ENCODE measurements around the gene MRPL30.

The MRPL30 gene

DNA sequence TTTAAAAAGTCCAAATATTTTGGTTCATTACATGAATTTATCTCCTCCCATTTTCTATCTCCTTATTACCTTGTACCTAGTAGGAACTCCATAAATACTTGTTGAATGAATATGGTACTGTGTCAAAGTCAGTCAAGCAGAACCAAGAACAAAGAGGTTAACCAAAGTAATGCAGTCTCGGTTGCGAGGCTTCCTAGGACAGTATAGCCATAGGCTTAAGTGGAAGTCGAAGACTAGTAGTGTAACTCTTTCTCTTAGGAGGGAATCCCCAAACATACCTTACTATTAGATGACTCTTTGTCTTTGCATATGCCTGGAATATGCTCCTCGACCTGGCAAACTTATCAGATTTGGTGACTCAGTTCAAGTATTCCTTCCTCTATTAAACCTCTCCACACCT is 21.4 kb upstream of the MRPL30 start:
- TF ChIP-seq CTCF (IDR thresholded peaks at IDR 0.05), result no peak
- Histone ChIP-seq H3K27ac (no peak overlapping the region), H3K4me3 (no peak overlapping the region)
- no peak for DNase-seq (ENCODE audit: low spot score)

DNA sequence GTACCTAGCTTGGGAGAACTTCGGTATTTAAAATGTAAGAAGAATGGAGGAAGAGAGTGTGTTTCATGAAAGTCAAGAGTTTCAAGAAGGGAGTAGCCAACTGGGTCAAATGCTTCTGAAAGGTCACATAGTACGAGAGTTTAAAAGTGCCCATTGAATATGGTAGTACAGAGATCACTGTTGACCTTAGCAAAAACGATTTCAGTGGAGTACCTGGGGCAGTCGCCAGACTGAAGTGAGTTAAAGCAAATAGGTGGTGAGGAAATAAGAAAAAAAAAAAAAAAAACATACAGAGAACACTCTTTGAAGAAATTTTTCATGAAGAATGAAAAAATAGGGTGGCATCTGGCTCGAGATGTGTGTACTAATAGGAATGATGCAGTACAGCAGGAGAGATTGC is 14.8 kb upstream of the MRPL30 start:
- no peak for TF ChIP-seq CTCF (IDR thresholded peaks at IDR 0.05)
- Histone ChIP-seq H3K27ac (no peak overlapping the region), H3K4me3 (no peak overlapping the region)
- no peak for DNase-seq (ENCODE audit: low spot score)

DNA sequence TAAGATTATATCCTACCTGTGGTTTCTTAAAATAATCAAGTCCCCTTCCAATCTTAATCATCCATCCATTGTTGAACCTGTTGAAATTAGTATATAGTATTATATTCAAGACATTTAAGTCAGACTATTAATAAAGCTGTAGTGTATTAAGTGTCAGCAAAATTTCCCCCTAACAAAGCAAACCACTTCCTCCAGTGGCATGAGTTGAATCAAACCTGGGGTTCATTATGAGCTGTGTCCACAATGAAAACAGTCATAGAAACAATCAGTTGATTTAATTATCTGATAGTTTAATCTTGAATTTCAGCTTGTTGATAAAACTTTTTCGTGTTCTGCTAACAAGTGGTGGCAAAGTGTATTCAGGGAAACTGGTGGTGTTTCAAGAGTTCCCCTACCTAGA is 11.4 kb upstream of the MRPL30 start:
- Histone ChIP-seq H3K27ac (no peak overlapping the region), H3K4me3 (no peak overlapping the region)
- no peak for DNase-seq (ENCODE audit: low spot score)
- TF ChIP-seq CTCF (IDR thresholded peaks at IDR 0.05), result no peak

GRCh38 chr2:99171377-99172140 is 9.4 kb upstream of the MRPL30 start:
- H3K27ac ChIP-seq, result no peak overlapping the region
- TF ChIP-seq CTCF (IDR thresholded peaks at IDR 0.05), result no peak
- no peak overlapping the region for H3K4me3 ChIP-seq
- DNase-seq (ENCODE audit: low spot score), result no peak

DNA sequence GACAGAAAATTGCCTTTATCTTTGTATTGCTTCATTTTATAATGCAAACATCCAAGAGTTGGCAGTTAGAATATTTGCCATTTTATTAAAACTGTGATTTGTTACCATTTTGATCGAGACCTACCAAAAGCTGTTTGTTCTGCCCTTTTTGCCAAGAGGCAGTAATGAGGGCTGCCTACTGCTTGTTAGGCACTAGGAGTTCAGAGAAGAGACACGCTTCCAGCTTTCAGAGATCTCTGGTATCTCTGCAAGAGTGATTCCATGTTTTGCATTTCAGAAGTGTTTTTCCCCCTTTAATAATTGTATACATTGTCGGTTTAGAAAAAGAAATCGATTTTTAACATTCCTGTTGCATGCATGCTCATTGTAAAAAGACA is 628 bp downstream of the MRPL30 start:
- H3K27ac ChIP-seq, result peak overlapping the region in 1 of 2 donors; percentile 34

GRCh38 chr2:99183025-99183424 is 2.0 kb downstream of the MRPL30 start:
- H3K4me3 ChIP-seq, result no peak overlapping the region
- no peak for TF ChIP-seq CTCF (IDR thresholded peaks at IDR 0.05)
- DNase-seq (ENCODE audit: low spot score), result no peak
- no peak overlapping the region for H3K27ac ChIP-seq

More for the DNA sequence above, 628 bp downstream of the MRPL30 start:
- TF ChIP-seq CTCF (IDR thresholded peaks at IDR 0.05), result no peak
- H3K4me3 ChIP-seq, result peak overlapping the region; percentile 86
- DNase-seq (ENCODE audit: low spot score), result no peak

DNA sequence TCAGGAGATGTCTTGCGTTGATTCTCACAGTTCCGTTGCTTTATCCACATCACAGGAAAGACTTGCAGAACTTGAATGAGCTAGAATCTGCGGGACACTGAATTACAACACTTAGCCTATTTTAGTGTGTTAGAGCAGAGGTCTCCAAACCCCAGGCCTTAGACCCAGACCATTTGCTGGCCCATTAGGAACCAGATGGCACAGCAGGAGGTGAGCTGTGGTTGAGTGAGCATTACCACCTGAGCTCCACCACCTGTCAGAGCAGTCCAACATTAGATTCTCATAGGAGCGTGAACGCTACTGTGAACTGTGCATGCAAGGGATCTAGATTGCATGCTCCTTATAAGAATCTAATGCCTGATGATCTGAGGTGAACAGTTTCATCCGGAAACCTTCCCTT is 3.8 kb downstream of the MRPL30 start:
- no peak for TF ChIP-seq CTCF (IDR thresholded peaks at IDR 0.05)
- no peak for DNase-seq (ENCODE audit: low spot score)
- Histone ChIP-seq H3K27ac (no peak overlapping the region), H3K4me3 (no peak overlapping the region)

All from coronary artery (tissue), 2 donors.